Kidney (tissue), 14 donors: ENCODE results near the gene LMF2. TPM values are rescaled to one million over a fixed set of nuclear protein-coding genes. Genes with fewer than 3 reads are reported as not detected.
A peak's percentile ranks its signal among the peaks of the same experiment; 100 is the strongest.

Experiments
- DNase-seq, 5 donors: peaks; one replicate each; pipeline ENCODE4 v3.0.0-alpha.2; 2013 to 2020
- FAIRE-seq: peaks from 2 replicates; lab custom pipeline; 2012; peaks lifted over from hg19 to GRCh38; lab: Jason Lieb, UNC
- H3K27ac ChIP-seq, 2 donors: one replicate each; pipeline ENCODE4 v1.7.0; 2013; ENCODE audit warnings: low read depth in 2 of 2, low read length in 2 of 2, inconsistent platforms in 1 of 2
- H3K27me3 ChIP-seq: one replicate; pipeline ENCODE4 v1.7.1; 2013; ENCODE audit warnings: low read length, inconsistent platforms; ENCODE audit not compliant: control insufficient read depth, insufficient read depth
- H3K36me3 ChIP-seq, 3 donors: one replicate each; pipeline versions ENCODE4 v1.7.0 to v1.7.1; 2013; ENCODE audit warnings: low read length in 3 of 3, control low read depth in 1 of 3, inconsistent platforms in 1 of 3; ENCODE audit not compliant: insufficient read depth in 3 of 3, control insufficient read depth in 2 of 3
- H3K4me1 ChIP-seq, 3 donors: one replicate each; pipeline versions ENCODE4 v1.7.0 to v1.7.1; 2013; ENCODE audit warnings: low read length in 3 of 3, inconsistent platforms in 1 of 3, low read depth in 1 of 3; ENCODE audit not compliant: control insufficient read depth in 2 of 3, insufficient read depth in 2 of 3
- H3K4me3 ChIP-seq, 3 donors: one replicate each; pipeline versions ENCODE4 v1.7.0 to v1.8.1; 2013; ENCODE audit warnings: low read length in 3 of 3, control low read depth in 1 of 3, inconsistent platforms in 1 of 3
- H3K9ac ChIP-seq, 3 donors: one replicate each; pipeline versions ENCODE4 v1.7.0 to v1.7.1; 2013; ENCODE audit warnings: low read length in 3 of 3, control low read depth in 1 of 3, inconsistent platforms in 1 of 3
- H3K9me3 ChIP-seq, 3 donors: one replicate each; pipeline versions ENCODE4 v1.7.0 to v1.7.1; 2013; ENCODE audit warnings: low read length in 3 of 3, control low read depth in 1 of 3, inconsistent platforms in 1 of 3; ENCODE audit not compliant: control insufficient read depth in 2 of 3, insufficient read depth in 1 of 3
- intact Hi-C: fragments of 100-400 bp; cut with DNase I; formaldehyde crosslinking; loops from one replicate; pipeline ENCODE4 v1.11.1; 2022
- polyA plus RNA-seq: library from polyadenylated mRNA; stranded (reverse); fragments of 350-450 nt; fragmentation: Illumina TruSeq; extraction: RNeasy Lipid Tissue Mini Kit (QIAGEN cat#74804); gene quantifications from one replicate; pipeline ENCODE4 v1.2.3, GENCODE V29; 2014; ENCODE audit warnings: low read depth, low replicate concordance; ENCODE audit not compliant: insufficient read depth
- total RNA-seq: library from RNA; stranded (reverse); fragmentation: NEBNext Ultra II Directional; extraction: Animal tissue kit (Norgen Biotek cat#: 25700); gene quantifications from one replicate; pipeline ENCODE4 v1.2.1, GENCODE V29; 2021
- TF ChIP-seq, protein P1 (sequence below): IDR thresholded peaks from 3 replicates; pipeline ENCODE4 v1.5.1; 2012; ENCODE audit warnings: mild to moderate bottlenecking, moderate library complexity, borderline replicate concordance; ENCODE audit not compliant: insufficient read depth; ENCODE audit errors: extremely low read depth
- donor health status: control.
- donor health status: control.
- donor health status: control.
- donor health status: control.
- donor health status: control.
- donor health status: DM: yes; HTN: yes; CAD: no.
- donor health status: Normal renal cell carcinoma (clear cell type).

LMF2 gene
- total and polyA plus RNA-seq, 2 donors from 2014 or later: 41.7 to 77.9 TPM

GRCh38 chr22:50513175-50513574 lies 5.7 kb upstream of the LMF2 start:
- H3K9ac ChIP-seq: no peak overlapping the region
- peaks cover 2 to 8% (median 7%) of the 10 kb centered on the region in 3 donors for H3K4me1 ChIP-seq
- FAIRE-seq (no peak), DNase-seq (no peak)
- H3K36me3 ChIP-seq: peaks cover 0 to 9% (median 8%) of the 10 kb centered on the region in 3 donors
- intact Hi-C loops: no loop called here
- H3K27me3 ChIP-seq: no peaks in the 10 kb centered on the region
- no peaks in the 10 kb centered on the region for H3K9me3 ChIP-seq
- TF ChIP-seq, protein P1, sequence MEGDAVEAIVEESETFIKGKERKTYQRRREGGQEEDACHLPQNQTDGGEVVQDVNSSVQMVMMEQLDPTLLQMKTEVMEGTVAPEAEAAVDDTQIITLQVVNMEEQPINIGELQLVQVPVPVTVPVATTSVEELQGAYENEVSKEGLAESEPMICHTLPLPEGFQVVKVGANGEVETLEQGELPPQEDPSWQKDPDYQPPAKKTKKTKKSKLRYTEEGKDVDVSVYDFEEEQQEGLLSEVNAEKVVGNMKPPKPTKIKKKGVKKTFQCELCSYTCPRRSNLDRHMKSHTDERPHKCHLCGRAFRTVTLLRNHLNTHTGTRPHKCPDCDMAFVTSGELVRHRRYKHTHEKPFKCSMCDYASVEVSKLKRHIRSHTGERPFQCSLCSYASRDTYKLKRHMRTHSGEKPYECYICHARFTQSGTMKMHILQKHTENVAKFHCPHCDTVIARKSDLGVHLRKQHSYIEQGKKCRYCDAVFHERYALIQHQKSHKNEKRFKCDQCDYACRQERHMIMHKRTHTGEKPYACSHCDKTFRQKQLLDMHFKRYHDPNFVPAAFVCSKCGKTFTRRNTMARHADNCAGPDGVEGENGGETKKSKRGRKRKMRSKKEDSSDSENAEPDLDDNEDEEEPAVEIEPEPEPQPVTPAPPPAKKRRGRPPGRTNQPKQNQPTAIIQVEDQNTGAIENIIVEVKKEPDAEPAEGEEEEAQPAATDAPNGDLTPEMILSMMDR: no peak
- H3K4me3 ChIP-seq: no peak overlapping the region
- H3K27ac ChIP-seq: no peak overlapping the region

DNA sequence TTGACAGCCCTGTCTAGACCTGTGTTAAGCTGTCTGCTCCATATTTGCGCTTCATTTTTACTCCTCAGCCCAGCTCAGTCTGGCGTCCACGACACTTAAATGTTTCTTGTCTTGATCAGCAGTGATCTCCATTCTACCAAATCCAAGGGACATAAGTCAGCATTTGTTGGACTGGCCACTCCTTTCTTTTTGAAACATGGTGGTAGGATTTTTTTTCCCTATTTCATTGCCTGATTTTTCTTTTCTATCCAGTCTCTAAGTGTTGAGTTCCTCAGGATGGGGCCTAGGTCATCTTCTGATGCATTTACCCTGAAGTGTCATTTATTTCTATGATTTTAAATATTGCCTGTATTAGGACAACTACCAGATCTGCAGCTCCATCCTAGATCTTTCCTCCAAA lies 1.4 kb upstream of the LMF2 start:
- intact Hi-C loops: no loop called here
- Histone ChIP-seq H3K9me3 (no peaks in the 10 kb centered on the region), H3K9ac (peak overlapping the region in 2 of 3 donors; percentile 20 to 67), H3K4me3 (peak overlapping the region; percentile 50 to 66 (median 52)), H3K27me3 (no peaks in the 10 kb centered on the region), H3K27ac (peak overlapping the region in 1 of 2 donors; percentile 41), H3K4me1 (peaks cover 2 to 13% (median 13%) of the 10 kb centered on the region in 3 donors), H3K36me3 (peaks cover 0 to 10% (median 0%) of the 10 kb centered on the region in 3 donors)
- DNase-seq: no peak
- FAIRE-seq: no peak
- TF ChIP-seq, protein P1: no peak

- no peak for FAIRE-seq
- TF ChIP-seq, protein P1: no peak
- intact Hi-C loops: no loop called here
These were observed 736 bp upstream of the LMF2 start, which contains the start of gene NCAPH2 for GRCh38 chr22:50507991-50508884. Gene NCAPH2 (plus strand): TSS chr22:50508224. CDS start chr22:50508338, 114 bp downstream.

More at GRCh38 chr22:50507991-50508884, 736 bp upstream of the LMF2 start, which contains the start of gene NCAPH2:
- no peaks in the 10 kb centered on the region for H3K9me3 ChIP-seq
- H3K36me3 ChIP-seq: peaks cover 0 to 10% (median 0%) of the 10 kb centered on the region in 3 donors
- peak within 1 kb of the TSS; percentile 73 to 83 (median 78) for H3K4me3 ChIP-seq
- peak; percentile 98 to 99 (median 99) for DNase-seq
- H3K27me3 ChIP-seq: no peaks in the 10 kb centered on the region
- H3K27ac ChIP-seq: peak within 1 kb of the TSS; percentile 88 to 91
- H3K9ac ChIP-seq: peak within 1 kb of the TSS; percentile 62 to 74 (median 66)
- H3K4me1 ChIP-seq: peaks cover 2 to 13% (median 13%) of the 10 kb centered on the region in 3 donors
